AML-193 (cell line): ENCODE measurements around the gene MORF4L1.
"Not testable (repeated sequence)": the region's sequence is repeated elsewhere in the genome, so short reads cannot be mapped to it uniquely, and the experiment has no call there.

Experiments
- DNase-seq, 2 experiments: peaks; one replicate each; lab custom pipeline; 2025; lab: John Stamatoyannopoulos, UW

Gene MORF4L1

GRCh38 chr15:78927077-78927790, 54.5 kb downstream of the MORF4L1 start:
- no peak for DNase-seq

DNA sequence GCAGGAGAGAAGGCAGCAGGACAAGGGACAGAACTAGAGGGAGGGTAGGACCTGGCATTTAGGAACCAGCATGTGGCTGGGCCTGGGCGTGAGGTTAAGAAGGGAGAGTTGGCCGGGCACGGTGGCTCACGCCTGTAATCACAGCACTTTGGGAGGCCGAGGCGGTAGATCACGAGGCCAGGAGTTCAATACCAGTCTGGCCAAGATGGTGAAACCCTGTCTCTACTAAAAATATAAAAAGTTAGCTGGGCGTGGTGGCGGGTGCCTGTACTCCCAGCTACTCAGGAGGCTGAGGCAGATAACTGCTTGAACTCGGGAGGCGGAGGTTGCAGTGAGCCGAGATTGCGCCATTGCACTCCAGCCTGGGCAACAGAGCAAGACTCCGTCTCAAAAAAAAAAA, 55.5 kb downstream of the MORF4L1 start:
- DNase-seq, result not testable (repeated sequence)

DNA sequence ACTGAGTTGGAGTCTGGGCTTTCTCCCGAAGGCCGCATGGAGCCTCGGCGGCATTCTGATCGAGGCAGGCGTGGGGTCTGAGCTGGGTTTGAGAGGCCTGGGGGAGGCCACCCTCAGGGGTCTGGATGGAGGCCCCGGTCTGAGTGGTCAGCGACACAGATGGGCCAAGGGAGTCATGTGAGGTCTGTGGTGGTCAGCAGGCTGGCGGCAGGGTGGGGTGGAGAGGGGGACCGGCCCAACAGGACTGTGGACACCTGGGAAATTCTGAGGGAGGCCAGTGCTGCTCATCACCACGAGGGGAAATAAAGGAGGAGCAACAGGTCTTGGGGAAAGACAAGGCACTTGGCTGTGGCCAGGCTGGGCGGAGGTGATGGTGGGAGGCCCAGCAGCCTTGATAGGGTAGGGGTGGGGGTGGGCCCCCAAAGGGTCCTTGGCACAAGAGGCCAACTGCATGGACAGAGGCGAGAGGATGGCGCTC, 56.0 kb downstream of the MORF4L1 start:
- no peak for DNase-seq

GRCh38 chr15:78929536-78930264, 57.0 kb downstream of the MORF4L1 start:
- no peak for DNase-seq

GRCh38 chr15:78930577-78931388, 58.1 kb downstream of the MORF4L1 start:
- no peak for DNase-seq

DNA sequence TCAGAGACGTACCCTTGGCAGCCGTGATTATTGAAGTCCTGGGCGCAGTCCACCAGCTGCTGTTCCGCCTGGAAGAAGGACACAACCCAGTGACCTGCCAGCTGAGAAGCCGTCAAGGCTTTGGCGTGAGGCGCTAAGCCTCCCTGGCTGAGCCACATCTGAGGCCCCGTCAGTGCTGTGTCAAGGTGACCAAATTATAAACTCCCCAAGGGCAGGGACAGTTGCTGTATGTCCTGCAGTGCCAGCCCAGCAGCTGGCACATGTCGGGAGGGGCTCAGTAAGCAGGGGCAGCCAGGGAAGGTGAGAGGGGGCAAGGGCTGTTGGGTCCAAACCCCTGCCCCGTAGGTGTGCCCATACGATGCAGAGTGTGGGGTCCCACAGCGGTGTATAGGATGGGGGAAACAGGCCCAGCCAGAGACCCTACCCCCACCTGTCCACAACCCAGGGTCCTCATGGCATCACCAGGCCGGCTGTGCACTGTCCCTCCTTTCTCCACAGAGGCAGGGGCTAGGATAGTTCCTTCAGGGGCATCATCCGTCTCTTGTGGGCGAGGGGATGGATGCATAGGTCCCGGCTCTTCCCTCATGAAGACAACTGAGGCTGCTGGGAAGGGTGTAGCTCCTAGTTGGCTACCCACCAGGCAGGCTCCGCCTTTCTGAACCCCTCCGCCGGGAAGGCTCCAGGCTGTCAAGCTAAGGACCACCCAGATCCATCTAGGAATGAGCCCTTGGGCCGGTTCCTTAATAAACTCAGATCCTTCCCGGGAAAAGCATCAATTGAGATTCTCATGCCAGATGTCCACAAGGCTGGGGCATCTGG, 59.0 kb downstream of the MORF4L1 start:
- no peak for DNase-seq

DNA sequence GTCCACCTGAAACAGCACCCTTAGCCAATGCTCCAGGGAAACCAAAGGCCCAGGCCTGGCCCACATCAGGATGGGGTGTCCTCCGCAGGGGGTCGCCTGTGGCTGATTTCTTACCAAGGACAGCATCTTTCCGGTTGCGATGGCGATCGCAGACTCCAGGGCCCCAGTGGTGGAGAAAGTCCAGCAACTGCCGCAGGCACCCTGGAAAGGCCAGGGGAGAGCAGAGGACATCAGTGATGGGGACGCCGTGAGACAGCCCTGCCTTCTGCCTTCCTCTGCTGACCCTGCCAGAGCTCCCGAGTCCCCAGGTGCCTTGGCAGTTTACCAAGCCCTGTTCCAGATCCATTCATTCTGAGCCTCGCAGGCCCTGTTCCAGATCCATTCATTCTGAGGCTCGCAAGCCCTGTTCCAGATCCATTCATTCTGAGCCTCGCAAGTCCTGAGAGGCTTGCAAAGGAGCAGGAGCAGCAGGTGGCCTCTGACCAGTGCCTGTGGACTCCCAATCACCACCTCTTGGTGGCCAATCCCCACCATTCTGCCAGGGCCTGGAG, 59.6 kb downstream of the MORF4L1 start:
- DNase-seq, result no peak

DNA sequence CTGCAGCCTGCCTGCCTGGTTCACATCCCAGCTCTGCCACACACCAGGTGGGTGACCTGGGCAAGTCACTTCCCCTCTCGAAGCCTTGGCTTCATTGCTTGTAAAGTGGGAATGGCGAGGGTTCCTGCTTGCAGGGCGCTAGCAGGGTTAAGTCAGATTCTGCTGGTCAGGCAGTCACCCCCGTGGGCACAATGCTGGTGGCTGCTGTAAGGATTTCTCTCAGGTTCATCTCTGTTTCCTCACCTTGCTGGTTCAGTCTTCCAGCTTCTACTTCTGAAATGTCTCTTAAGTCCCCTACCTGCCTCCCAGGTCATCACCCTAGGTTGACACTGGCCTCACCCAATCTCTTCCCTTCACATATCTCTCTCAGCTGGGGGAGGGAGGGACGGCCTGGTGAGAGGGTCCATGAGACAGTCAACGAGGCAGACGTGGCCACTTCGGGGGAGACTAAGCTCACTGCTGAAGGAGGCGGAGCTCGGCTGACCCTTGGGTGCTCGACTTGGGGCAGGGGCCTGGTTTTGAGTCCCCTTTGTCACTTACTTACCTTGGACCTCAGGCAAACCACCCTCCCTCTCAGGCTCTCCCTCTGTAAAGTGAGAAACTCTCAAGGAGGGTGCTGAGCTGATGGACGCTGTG, 60.6 kb downstream of the MORF4L1 start:
- no peak for DNase-seq

GRCh38 chr15:78933823-78934654, 61.3 kb downstream of the MORF4L1 start:
- DNase-seq, result no peak

DNA sequence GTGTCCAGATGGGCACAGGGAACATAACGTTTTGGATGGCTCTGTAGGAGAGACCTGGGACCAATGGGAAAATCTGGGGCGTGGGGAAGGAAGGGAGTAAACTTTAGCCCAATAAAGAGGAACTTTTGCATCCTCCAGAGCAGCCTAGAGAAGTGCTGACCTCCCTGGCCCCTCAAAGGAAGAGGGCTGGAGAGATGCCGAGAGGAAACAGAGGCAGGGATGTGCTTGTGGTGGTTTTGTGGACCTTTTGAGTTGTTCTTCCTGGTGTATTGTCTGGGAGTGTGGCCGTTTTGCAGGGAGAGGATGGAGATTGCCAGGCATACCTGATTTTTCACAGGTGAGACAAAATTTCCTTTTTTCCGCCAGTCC, 61.9 kb downstream of the MORF4L1 start:
- DNase-seq, result no peak

GRCh38 chr15:78937132-78937739, 64.5 kb downstream of the MORF4L1 start:
- DNase-seq, result peak; percentile 5 to 12

- peak; percentile 54 to 62 for DNase-seq
These were observed 66.2 kb downstream of the MORF4L1 start for GRCh38 chr15:78938658-78939488.

DNA sequence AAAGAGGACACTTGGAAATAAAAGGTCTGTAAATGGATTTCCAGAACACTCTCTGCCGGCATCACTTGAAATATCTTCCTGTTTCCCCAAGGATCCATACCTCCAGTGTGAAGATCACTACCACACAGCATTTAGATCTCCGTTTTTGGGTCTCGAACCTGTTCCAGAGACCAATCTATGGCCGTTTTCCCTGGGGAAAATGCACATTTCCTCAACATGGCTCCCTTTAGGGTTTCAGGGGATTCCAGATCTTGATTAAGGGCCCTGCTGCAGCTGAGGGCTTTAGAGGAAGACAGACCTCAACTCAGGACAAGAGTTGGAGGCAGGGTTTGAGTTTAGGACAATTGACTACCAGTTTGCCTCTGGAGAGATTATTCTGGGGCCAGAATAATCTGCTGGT, 70.1 kb downstream of the MORF4L1 start:
- no peak for DNase-seq

- no peak for DNase-seq
These were observed 71.0 kb downstream of the MORF4L1 start for GRCh38 chr15:78943692-78944091.

DNA sequence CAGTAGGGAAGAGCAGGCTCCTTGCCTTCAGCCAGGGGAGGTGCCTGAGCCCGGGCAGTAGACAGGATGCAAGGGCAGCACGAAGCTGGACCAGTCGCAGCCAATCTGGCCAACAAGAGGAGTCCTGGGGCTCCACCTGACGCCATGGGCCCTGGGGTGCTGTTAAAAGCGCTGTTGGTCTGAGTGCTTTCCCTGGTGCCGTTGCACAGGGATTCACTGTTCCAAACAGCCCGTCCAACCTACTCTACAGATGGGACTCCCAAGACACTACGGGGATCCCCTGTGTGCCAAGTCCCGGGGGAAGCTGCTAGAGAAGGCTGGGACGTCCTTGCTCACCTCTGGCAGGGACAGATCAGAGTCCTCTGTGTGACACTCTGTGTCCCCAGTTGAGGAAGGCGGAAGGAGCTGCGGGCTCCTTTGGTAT, 71.5 kb downstream of the MORF4L1 start:
- DNase-seq, result no peak

- no peak for DNase-seq
These were observed 72.1 kb downstream of the MORF4L1 start, which contains the start of gene CTSH for GRCh38 chr15:78944669-78945407. TSS of gene CTSH (minus strand) at chr15:78945046. CDS start at chr15:78944981, 65 bp downstream.

GRCh38 chr15:78946493-78946892, 73.8 kb downstream of the MORF4L1 start:
- DNase-seq, result no peak

DNA sequence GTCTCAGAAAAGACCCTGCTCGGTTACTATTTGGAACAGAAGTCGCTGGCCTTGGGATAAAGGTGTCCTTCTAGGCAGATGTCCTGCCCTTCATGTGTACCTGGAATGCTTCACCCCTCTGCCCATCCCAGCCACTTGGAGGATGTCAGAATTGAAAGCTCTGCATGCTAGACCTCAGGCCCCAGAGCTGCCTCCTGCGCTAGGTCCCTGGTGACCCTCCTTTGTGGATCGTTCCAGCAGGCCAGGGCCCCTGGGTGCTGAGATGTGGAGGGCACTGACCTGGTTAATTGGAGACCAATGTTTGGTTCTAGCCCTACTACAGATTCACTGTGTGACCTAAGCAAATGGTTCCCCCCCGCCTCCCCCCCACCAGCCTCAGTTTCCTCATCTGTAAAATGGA, 74.8 kb downstream of the MORF4L1 start:
- DNase-seq, result no peak
